ENCODE results near the gene TFDP2.
"Not testable (repeated sequence)": the region's sequence is repeated elsewhere in the genome, so short reads cannot be mapped to it uniquely, and the experiment has no call there.

TFDP2 gene

GRCh38 chr3:142148792-142149672 lies at the start of gene TFDP2:
Gene TFDP2 (minus strand): TSS chr3:142149544. CDS start chr3:142101749, 47,795 bp downstream.
- peak; percentile 60 for DNase-seq (ENCODE audit: low read depth)

GRCh38 chr3:142188846-142189245 lies 39.5 kb upstream of the TFDP2 start:
- no peak for DNase-seq (ENCODE audit: low read depth)

- peak; percentile 23 for DNase-seq (ENCODE audit: low read depth)
These were observed 31.5 kb upstream of the TFDP2 start for GRCh38 chr3:142180761-142181362.

GRCh38 chr3:142175478-142175877 lies 26.1 kb upstream of the TFDP2 start:
- DNase-seq (ENCODE audit: low read depth): no peak

DNA sequence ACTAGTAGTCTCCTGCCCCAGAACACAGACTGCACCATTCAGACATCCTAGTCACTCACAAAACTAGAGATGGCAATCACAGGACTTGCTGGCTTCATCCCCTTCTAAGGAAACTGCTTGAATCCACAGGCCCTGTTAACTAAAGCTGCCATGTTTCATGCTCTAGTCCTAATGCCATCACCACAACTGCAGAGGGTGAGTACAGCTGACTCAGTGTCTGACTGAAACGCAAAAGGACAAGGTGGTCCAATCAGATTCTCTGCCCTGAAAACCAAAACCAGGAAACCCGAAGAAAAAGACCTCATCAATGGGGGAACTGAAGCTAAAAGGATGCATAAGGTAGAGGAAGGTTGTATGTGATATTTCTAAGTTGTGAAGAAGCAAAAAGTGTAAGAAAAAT lies 25.2 kb upstream of the TFDP2 start:
- DNase-seq (ENCODE audit: low read depth): no peak

DNA sequence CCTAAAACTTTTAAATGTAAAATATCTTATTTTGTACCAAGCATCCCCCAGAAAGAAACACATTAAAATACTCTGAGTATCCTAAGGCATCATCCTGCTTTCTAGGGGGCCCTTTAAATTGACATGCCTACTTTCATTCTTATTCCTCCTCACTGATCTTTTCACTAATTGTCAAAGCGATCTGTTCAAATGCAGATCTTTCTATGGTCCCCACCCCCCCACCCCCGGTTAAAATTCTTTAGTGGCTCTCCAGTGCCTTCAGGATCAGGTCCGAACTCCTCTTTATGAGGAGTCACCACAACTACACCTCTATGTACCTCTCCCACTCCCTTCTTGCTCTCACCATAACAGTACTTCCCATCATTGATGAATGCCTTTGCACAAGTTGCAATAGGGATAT lies 19.2 kb upstream of the TFDP2 start:
- no peak for DNase-seq (ENCODE audit: low read depth)

DNA sequence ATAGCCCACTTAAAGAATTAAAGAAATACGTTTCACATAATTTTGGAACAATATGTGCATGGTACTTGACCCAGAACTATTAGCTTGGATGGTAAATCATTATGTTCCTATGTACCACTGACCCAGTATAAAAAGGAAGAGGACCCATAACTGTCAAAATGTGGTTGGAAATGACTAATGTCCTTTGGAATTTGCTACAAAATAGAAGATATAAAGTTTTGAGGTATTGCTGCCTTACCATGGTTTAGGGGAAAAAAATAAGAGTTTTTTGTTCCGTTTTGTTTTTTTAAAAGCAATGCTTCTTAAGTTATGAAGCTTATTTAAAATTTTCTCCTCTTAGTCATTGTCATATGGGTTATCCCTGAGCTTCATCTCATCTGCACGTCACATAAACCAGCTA lies 15.8 kb upstream of the TFDP2 start:
- DNase-seq (ENCODE audit: low read depth): no peak

DNA sequence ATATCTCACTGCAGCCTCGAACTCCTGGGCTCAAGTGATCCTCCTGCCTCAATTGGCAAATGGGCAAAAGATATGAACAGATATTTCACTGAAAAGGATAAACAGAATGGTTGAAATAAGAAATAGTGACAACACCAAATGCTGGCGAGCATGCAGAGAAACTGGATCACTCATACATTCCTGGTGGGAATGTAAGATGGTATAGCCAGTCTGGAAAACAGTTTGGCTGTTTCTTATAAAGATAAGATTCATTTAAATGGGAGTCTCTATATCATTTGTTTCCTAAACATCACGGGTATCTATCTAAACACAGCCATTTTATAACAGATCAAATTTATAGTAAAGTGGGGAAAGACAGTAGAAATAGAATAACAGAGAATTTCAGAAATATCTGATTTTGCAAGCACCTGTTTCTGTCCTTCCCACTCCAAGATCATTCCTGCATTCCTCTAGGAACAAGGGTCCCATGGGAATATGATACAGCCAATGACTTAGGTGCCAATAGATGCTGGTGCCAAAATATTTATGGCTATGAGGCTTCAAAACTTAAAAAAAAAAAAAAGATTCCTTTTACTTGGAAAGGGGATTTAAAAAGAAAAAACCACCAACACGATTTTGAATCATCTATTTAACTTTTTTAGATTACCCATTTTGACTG lies 9.9 kb upstream of the TFDP2 start:
- no peak for DNase-seq (ENCODE audit: low read depth)

DNA sequence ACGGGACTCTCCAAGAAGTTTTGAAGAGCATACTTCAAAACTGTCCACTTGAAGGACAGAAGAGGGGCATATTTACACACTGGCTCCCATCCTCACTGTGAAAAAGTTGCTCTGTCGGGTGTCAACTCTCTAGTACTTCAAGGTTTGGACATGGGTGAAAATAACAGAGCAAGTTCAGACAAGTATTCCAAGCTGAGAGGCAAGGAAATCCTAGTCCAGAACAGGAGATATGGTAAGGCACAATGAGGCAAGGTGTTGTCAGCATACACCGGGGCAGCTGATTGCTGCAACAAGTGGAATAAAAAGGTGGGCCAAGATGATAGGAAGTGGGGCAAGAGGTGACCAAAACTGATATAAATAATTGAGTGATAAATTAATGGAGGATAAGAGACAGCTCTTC lies 4.8 kb upstream of the TFDP2 start:
- DNase-seq (ENCODE audit: low read depth): no peak

- no peak for DNase-seq (ENCODE audit: low read depth)
These were observed 3.0 kb upstream of the TFDP2 start for GRCh38 chr3:142152384-142152783.

- no peak for DNase-seq (ENCODE audit: low read depth)
These were observed 2.5 kb upstream of the TFDP2 start for GRCh38 chr3:142151828-142152227.

- no peak for DNase-seq (ENCODE audit: low read depth)
These were observed 1.9 kb upstream of the TFDP2 start for GRCh38 chr3:142151240-142151639.

DNA sequence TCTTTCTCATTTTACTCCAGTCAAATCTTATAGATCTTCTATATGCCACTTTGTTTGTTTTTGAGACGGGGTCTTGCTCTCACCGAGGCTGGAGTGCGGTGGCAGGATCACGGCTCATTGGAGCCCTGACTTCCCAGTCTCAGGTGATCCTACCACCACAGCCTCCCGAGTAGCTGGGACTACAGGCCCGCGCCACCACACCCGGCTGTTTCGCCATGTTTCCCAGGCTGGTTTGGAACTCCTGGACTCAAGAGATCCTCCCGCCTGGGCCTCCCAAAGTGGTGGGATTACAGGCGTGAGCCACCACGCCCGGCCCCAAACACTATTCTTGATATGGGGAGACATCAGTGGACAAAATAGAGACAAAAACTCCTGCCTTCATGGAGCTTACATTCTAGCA lies 927 bp upstream of the TFDP2 start:
- no peak for DNase-seq (ENCODE audit: low read depth)

DNA sequence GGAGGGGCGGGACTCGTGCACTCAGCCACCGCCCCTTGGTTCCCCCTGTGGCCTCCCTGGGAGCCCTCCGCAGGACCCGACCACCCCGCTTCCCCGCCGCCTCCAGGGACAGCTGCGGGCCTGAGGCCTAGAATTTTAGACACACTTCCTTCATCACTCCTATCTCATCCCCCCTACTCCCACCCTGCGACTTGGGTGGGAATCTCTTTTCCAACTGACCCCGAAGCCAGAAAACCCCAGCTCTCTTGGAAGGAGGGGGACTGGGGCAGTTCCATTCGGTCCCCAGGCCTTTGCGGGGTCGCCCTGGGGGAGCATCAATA lies 289 bp upstream of the TFDP2 start:
- no peak for DNase-seq (ENCODE audit: low read depth)

- DNase-seq (ENCODE audit: low read depth): no peak
These were observed 1.1 kb downstream of the TFDP2 start for GRCh38 chr3:142148044-142148791.

DNA sequence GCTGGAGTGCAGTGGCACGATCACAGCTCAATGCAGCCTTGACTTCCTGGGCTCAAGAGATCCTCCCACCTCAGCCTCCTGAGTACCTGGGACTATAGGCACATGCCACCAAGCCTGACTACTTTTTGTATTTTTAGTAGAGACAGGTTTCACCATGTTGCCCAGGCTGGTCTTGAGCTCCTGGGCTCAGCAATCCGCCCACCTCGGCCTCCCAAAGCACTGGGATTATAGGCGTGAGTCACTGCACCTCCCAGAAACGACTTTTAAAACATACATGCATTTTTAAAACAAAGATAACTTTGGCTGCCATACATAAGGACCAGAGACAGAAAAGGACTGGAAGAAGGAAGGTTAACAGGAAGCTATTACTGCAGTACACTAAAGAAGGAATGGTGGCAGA lies 4.8 kb downstream of the TFDP2 start:
- DNase-seq (ENCODE audit: low read depth): not testable (repeated sequence)

DNA sequence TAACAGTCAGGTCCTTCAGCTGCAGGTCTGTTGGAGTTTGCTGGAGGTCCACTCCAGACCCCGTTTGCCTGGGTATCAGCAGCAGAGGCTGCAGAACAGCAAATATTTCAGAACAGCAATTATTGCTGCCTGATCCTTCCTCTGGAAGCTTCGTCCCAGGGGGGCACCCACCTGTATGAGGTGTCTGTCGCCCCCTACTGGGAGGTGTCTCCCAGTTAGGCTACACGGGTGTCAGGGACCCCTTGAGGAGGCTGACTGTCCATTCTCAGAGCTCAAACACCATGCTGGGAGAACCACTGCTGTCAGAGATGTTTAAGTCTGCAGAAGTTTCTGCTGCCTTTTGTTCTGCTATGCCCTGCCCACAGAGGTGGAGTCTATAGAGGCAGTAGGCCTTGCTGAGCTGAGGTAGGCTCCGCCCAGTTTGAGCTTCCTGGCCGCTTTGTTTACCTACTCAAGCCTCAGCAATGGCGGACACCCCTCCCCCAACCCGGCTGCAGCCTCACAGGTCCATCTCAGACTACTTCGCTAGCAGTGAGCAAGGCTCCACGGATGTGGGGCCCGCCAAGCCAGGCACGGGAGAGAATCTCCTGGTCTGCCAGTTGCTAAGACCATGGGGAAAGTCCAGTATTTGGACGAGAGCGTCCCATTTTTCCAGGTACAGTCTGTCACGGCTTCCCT lies 8.6 kb downstream of the TFDP2 start:
- DNase-seq (ENCODE audit: low read depth): not testable (repeated sequence)

DNA sequence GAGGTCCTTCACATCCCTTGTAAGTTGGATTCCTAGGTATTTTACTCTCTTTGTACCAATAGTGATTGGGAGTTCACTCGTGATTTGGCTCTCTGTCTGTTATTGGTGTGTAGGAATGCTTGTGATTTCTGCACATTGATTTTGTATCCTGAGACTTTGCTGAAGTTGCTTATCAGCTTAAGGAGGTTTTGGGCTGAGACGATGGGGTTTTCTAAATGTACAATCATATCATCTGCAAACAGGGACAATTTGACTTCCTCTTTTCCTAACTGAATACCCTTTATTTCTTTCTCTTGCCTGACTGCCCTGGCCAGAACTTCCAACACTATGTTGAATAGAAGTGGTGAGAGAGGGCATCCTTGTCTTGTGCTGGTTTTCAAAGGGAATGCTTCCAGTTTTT lies 12.3 kb downstream of the TFDP2 start:
- DNase-seq (ENCODE audit: low read depth): not testable (repeated sequence)

- no peak for DNase-seq (ENCODE audit: low read depth)
These were observed 14.5 kb downstream of the TFDP2 start for GRCh38 chr3:142134799-142135325.

- no peak for DNase-seq (ENCODE audit: low read depth)
These were observed 19.7 kb downstream of the TFDP2 start for GRCh38 chr3:142129516-142130171.
